HepG2 (cell line): Measurements from ENCODE around the gene IQCN. TPM values are rescaled to one million over a fixed set of nuclear protein-coding genes. Genes with fewer than 3 reads are reported as not detected.

Experiments
- ARNT2 ChIP-seq: sonication (generic); formaldehyde crosslinking; IDR thresholded peaks from 2 replicates; pipeline ENCODE4 v1.8.0; 2022; ENCODE audit warnings: mild to moderate bottlenecking, low read depth, missing genetic modification reagents, moderate library complexity
- CENPBD1 ChIP-seq: sonication (generic); formaldehyde crosslinking; IDR thresholded peaks from 2 replicates; pipeline ENCODE4 v1.8.0; 2022; ENCODE audit warnings: missing genetic modification reagents, low read depth, mild to moderate bottlenecking, borderline replicate concordance
- EHMT2 ChIP-seq: fragments of 200-600 bp; sonication (generic); IDR thresholded peaks from 2 replicates; pipeline ENCODE4 v1.7.0; 2017; ENCODE audit warnings: antibody characterized with exemption, low read depth, low read length, borderline replicate concordance
- GFI1 ChIP-seq: sonication (generic); formaldehyde crosslinking; IDR thresholded peaks from 2 replicates; pipeline ENCODE4 v1.5.0; 2020; ENCODE audit warnings: missing genetic modification reagents, mild to moderate bottlenecking, borderline replicate concordance
- GLI4 ChIP-seq: sonication (generic); formaldehyde crosslinking; IDR thresholded peaks from 2 replicates; pipeline ENCODE4 v1.5.1; 2020; ENCODE audit warnings: missing genetic modification reagents, mild to moderate bottlenecking, moderate library complexity, borderline replicate concordance
- HIC2 ChIP-seq: sonication (generic); formaldehyde crosslinking; IDR thresholded peaks from 2 replicates; pipeline ENCODE4 v1.9.0; 2022; ENCODE audit warnings: low read depth, missing genetic modification reagents
- POGZ ChIP-seq: sonication (generic); formaldehyde crosslinking; IDR thresholded peaks from 2 replicates; pipeline ENCODE4 v1.4.0; 2020; ENCODE audit warnings: mild to moderate bottlenecking, missing genetic modification reagents
- PREB ChIP-seq: sonication (generic); formaldehyde crosslinking; IDR thresholded peaks from 2 replicates; pipeline ENCODE4 v1.4.0; 2020; ENCODE audit warnings: missing genetic modification reagents
- SNAPC5 ChIP-seq: sonication (generic); formaldehyde crosslinking; IDR thresholded peaks from 2 replicates; pipeline ENCODE4 v1.8.1; 2023; ENCODE audit warnings: mild to moderate bottlenecking, missing genetic modification reagents, borderline replicate concordance
- ZBTB4 ChIP-seq: sonication (generic); formaldehyde crosslinking; IDR thresholded peaks from 2 replicates; pipeline ENCODE4 v1.4.0; 2020; ENCODE audit warnings: missing genetic modification reagents, mild to moderate bottlenecking, borderline replicate concordance
- ZBTB43 ChIP-seq: sonication (generic); formaldehyde crosslinking; conservative IDR thresholded peaks from 2 replicates; pipeline ENCODE4 v1.4.0; 2020; ENCODE audit warnings: missing genetic modification reagents
- ZC3H4 ChIP-seq: sonication (generic); formaldehyde crosslinking; IDR thresholded peaks from 2 replicates; pipeline ENCODE4 v1.4.0; 2020; ENCODE audit warnings: missing genetic modification reagents, borderline replicate concordance
- ZNF180 ChIP-seq: sonication (generic); formaldehyde crosslinking; IDR thresholded peaks from 2 replicates; pipeline ENCODE4 v1.4.0; 2020; ENCODE audit warnings: low read depth, missing genetic modification reagents, borderline replicate concordance
- ZNF572 ChIP-seq: sonication (generic); formaldehyde crosslinking; IDR thresholded peaks from 2 replicates; pipeline ENCODE4 v1.5.1; 2020; ENCODE audit warnings: mild to moderate bottlenecking, missing genetic modification reagents
- ZNF598 ChIP-seq: sonication (generic); formaldehyde crosslinking; IDR thresholded peaks from 2 replicates; pipeline ENCODE4 v1.5.1; 2020; ENCODE audit warnings: mild to moderate bottlenecking, missing genetic modification reagents, borderline replicate concordance
- ZNF710 ChIP-seq: sonication (generic); formaldehyde crosslinking; IDR thresholded peaks from 2 replicates; pipeline ENCODE4 v1.5.0; 2020; ENCODE audit warnings: mild to moderate bottlenecking, missing genetic modification reagents, borderline replicate concordance
- ZSCAN30 ChIP-seq: sonication (generic); formaldehyde crosslinking; IDR thresholded peaks from 2 replicates; pipeline ENCODE4 v1.5.0; 2020; ENCODE audit warnings: mild to moderate bottlenecking, missing genetic modification reagents
- polyA plus RNA-seq, 8 experiments: library from polyadenylated mRNA; depleted of rRNA in 3 of 8; stranded (reverse) in 7 of 8; unstranded in 1 of 8; fragments of >200 nt; fragmentation: Illumina TruSeq in 4 of 8; extraction: Trizol in 4 of 8; gene quantifications; 2 replicates each; pipeline versions ENCODE4 v1.2.1 to v1.2.3, GENCODE V29; 2011 to 2016; ENCODE audit warnings: low read depth in 4 of 8, missing spikeins in 1 of 8, mixed read lengths in 1 of 8; ENCODE audit not compliant: insufficient read depth in 1 of 8
- total RNA-seq, 5 experiments: library from RNA; depleted of rRNA; stranded (reverse); fragments of >200 nt; fragmentation: Illumina TruSeq; extraction: Trizol; gene quantifications; 2 replicates each; pipeline ENCODE4 v1.2.3, GENCODE V29; 2016; ENCODE audit warnings: low read depth in 1 of 5

The IQCN gene
- total and polyA plus RNA-seq, 2 of the 13 experiments (the other 11 are each of a cell fraction or from before 2014, with no cell fraction given): 0.04 to 0.18 TPM

GRCh38 chr19:18304458-18305310, 30.4 kb upstream of the IQCN start (continued):
- TF ChIP-seq GLI4 (CRISPR knock-in tag): peak; percentile 76; the same call in 1 of the 2 replicates
- peak; percentile 51; the same call in 1 of the 2 replicates for TF ChIP-seq POGZ (CRISPR knock-in tag)
- no peak for TF ChIP-seq ZNF572 (CRISPR knock-in tag)
- TF ChIP-seq ZNF180 (CRISPR knock-in tag): no peak
- TF ChIP-seq ZNF598 (CRISPR knock-in tag): peak; percentile 71; the same call in 1 of the 2 replicates
- no peak for TF ChIP-seq ZC3H4 (CRISPR knock-in tag)
- no peak for TF ChIP-seq ZBTB43 (CRISPR knock-in tag)
- peak; percentile 35 for TF ChIP-seq HIC2 (CRISPR knock-in tag)
- no peak for TF ChIP-seq ZBTB4 (CRISPR knock-in tag)
- no peak for TF ChIP-seq EHMT2
- peak; percentile 93; the same call in 1 of the 2 replicates for TF ChIP-seq ZNF710 (CRISPR knock-in tag)
- TF ChIP-seq GFI1 (CRISPR knock-in tag): no peak
- no peak for TF ChIP-seq ZSCAN30 (CRISPR knock-in tag)
- no peak for TF ChIP-seq CENPBD1 (CRISPR knock-in tag)
- TF ChIP-seq SNAPC5: no peak
- TF ChIP-seq ARNT2 (CRISPR knock-in tag): peak; percentile 89
- TF ChIP-seq PREB (CRISPR knock-in tag): no peak
